Measurements from ENCODE around the gene FNBP1L.

GRCh38 chr1:93567255-93567918 is 119.5 kb downstream of the FNBP1L start:
- TF ChIP-seq EGR1 (IDR thresholded peaks at IDR 0.05; ENCODE audit: borderline replicate concordance, low read depth, low read length) (no peak), CTCF (IDR thresholded peaks at IDR 0.05; ENCODE audit: control extremely low read depth in 1 of 3, insufficient read depth in 1 of 3, low read depth in 1 of 3, low read length in 3 of 3) (no peak), EP300 (IDR thresholded peaks at IDR 0.05; ENCODE audit: borderline replicate concordance in 1 of 2, low read depth in 2 of 2, low read length in 2 of 2) (no peak)

All from H1 (cell line).